H1 (cell line): ENCODE results near the gene KLHL17. TPM values are rescaled to one million over a fixed set of nuclear protein-coding genes. Genes with fewer than 3 reads are reported as not detected.

ENCODE experiments used
- CTCF ChIA-PET: fragments of 300-600 bp; sonication (Branson Sonifier 250); formaldehyde crosslinking; loops from one replicate; lab custom pipeline; 2021; ENCODE audit not compliant: partially characterized antibody; lab: Charles Lee
- POLR2A ChIA-PET: fragments of 300-600 bp; sonication (Branson Sonifier 250); formaldehyde crosslinking; loops from one replicate; lab custom pipeline; 2021; ENCODE audit warnings: inconsistent platforms; ENCODE audit not compliant: partially characterized antibody; lab: Charles Lee
- DNase-seq, 2 experiments: peaks; one replicate each; pipeline versions ENCODE4 v3.0.0 to v3.0.0-alpha.2; 2010 to 2022; ENCODE audit warnings: low spot score in 2 of 2, low read depth in 1 of 2, mixed read lengths in 1 of 2
- FAIRE-seq: peaks from 2 replicates; lab custom pipeline; 2011; peaks lifted over from hg19 to GRCh38; lab: Jason Lieb, UNC
- H2AFZ ChIP-seq: 2 replicates; pipeline ENCODE4 v1.8.1; 2012; ENCODE audit warnings: low read length, inconsistent platforms
- H2AK5ac ChIP-seq: 2 replicates; pipeline ENCODE4 v1.6.1; 2013; ENCODE audit warnings: low read depth, low read length
- H2BK120ac ChIP-seq: replicated peaks from 2 replicates; pipeline ENCODE3; 2013; ENCODE audit warnings: low read depth, low read length, inconsistent platforms
- H2BK12ac ChIP-seq: 2 replicates; pipeline ENCODE4 v1.6.1; 2013; ENCODE audit warnings: low read depth, low read length
- H2BK15ac ChIP-seq: 2 replicates; pipeline ENCODE4 v1.6.1; 2013; ENCODE audit warnings: low read length
- H2BK20ac ChIP-seq: 2 replicates; pipeline ENCODE4 v1.6.1; 2013; ENCODE audit warnings: low read length
- H2BK5ac ChIP-seq: 2 replicates; pipeline ENCODE4 v1.6.1; 2013; ENCODE audit warnings: low read depth, low read length
- H3K14ac ChIP-seq: 2 replicates; pipeline ENCODE4 v1.6.1; 2013; ENCODE audit warnings: inconsistent platforms; ENCODE audit not compliant: insufficient read length
- H3K18ac ChIP-seq: 2 replicates; pipeline ENCODE4 v1.6.1; 2013; ENCODE audit warnings: low read length; ENCODE audit errors: extremely low read depth
- H3K23ac ChIP-seq: 2 replicates; pipeline ENCODE4 v1.6.1; 2013; ENCODE audit warnings: inconsistent platforms; ENCODE audit not compliant: insufficient read length
- H3K23me2 ChIP-seq: 2 replicates; pipeline ENCODE4 v1.6.1; 2013; ENCODE audit warnings: low read depth, low read length
- H3K27ac ChIP-seq: 2 replicates; pipeline ENCODE4 v1.6.1; 2011; ENCODE audit warnings: low read depth, low read length, inconsistent platforms
- H3K27me3 ChIP-seq, 4 experiments: replicated peaks in 1 of 4; 1 replicate in 1 of 4; 2 replicates in 3 of 4; pipeline versions ENCODE4 v1.6.1 to v1.8.1; 2011 to 2013; ENCODE audit warnings: low read length in 3 of 4, mild to moderate bottlenecking in 3 of 4, inconsistent platforms in 2 of 4, mixed read lengths in 2 of 4, moderate library complexity in 1 of 4; ENCODE audit not compliant: control insufficient read depth in 3 of 4, insufficient read depth in 3 of 4; ENCODE audit errors: extremely low read depth in 1 of 4
- H3K36me3 ChIP-seq, 4 experiments: 2 replicates each; pipeline versions ENCODE4 v1.6.1 to v1.8.1; 2011 to 2013; ENCODE audit warnings: mild to moderate bottlenecking in 4 of 4, low read length in 3 of 4, moderate library complexity in 2 of 4, control low read depth in 1 of 4, inconsistent platforms in 1 of 4; ENCODE audit not compliant: insufficient read depth in 4 of 4, control insufficient read depth in 2 of 4
- H3K4ac ChIP-seq: replicated peaks from 2 replicates; pipeline ENCODE3; 2013; ENCODE audit warnings: low read length, low read depth, mixed read lengths, inconsistent platforms; ENCODE audit not compliant: insufficient read length
- H3K4me1 ChIP-seq, 4 experiments: replicated peaks in 1 of 4; 1 replicate in 1 of 4; 2 replicates in 3 of 4; pipeline versions ENCODE4 v1.6.1 to v1.8.1; 2011 to 2013; ENCODE audit warnings: low read length in 3 of 4, inconsistent platforms in 2 of 4, mixed read lengths in 1 of 4; ENCODE audit not compliant: insufficient read depth in 4 of 4, control insufficient read depth in 3 of 4
- H3K4me2 ChIP-seq, 2 experiments: 2 replicates each; pipeline versions ENCODE4 v1.6.1 to v1.8.1; 2011 to 2013; ENCODE audit warnings: low read depth in 2 of 2, low read length in 2 of 2, control low read depth in 1 of 2, inconsistent platforms in 1 of 2, mild to moderate bottlenecking in 1 of 2; ENCODE audit not compliant: insufficient read depth in 1 of 2
- H3K4me3 ChIP-seq, 4 experiments: fragments of 200-600, 300-600 bp in 1 of 4; sonication (generic), shearing (Covaris generic), sonication (Bioruptor Twin) in 1 of 4; 2 replicates each; pipeline versions ENCODE4 v1.5.1 to v1.8.1; 2011 to 2016; ENCODE audit warnings: low read length in 4 of 4, low read depth in 3 of 4, control low read depth in 2 of 4, inconsistent platforms in 2 of 4, mild to moderate bottlenecking in 2 of 4, mixed read lengths in 1 of 4, moderate library complexity in 1 of 4; ENCODE audit not compliant: insufficient read depth in 2 of 4; ENCODE audit errors: extremely low read depth in 1 of 4
- H3K56ac ChIP-seq: replicated peaks from 2 replicates; pipeline ENCODE3; 2013; ENCODE audit warnings: low read depth, mild to moderate bottlenecking, mixed read lengths, low read length, inconsistent platforms; ENCODE audit not compliant: insufficient read length
- H3K79me1 ChIP-seq: 2 replicates; pipeline ENCODE4 v1.6.1; 2013; ENCODE audit warnings: low read depth, low read length, control low read depth
- H3K79me2 ChIP-seq, 2 experiments: 2 replicates each; pipeline versions ENCODE4 v1.6.1 to v1.8.1; 2012 to 2013; ENCODE audit warnings: low read length in 2 of 2, mild to moderate bottlenecking in 2 of 2, inconsistent platforms in 1 of 2; ENCODE audit not compliant: insufficient read depth in 2 of 2, control insufficient read depth in 1 of 2
- H3K9ac ChIP-seq, 4 experiments: replicated peaks in 1 of 4; 1 replicate in 1 of 4; 2 replicates in 3 of 4; pipeline versions ENCODE4 v1.6.1 to v1.8.1; 2011 to 2013; ENCODE audit warnings: low read depth in 3 of 4, low read length in 3 of 4, control low read depth in 2 of 4, mild to moderate bottlenecking in 2 of 4, moderate library complexity in 2 of 4, inconsistent platforms in 1 of 4; ENCODE audit errors: extremely low read depth in 1 of 4
- H3K9me3 ChIP-seq, 2 experiments: 2 replicates each; pipeline versions ENCODE4 v1.6.1 to v1.8.1; 2012 to 2013; ENCODE audit warnings: mild to moderate bottlenecking in 2 of 2, moderate library complexity in 2 of 2, control low read depth in 1 of 2, inconsistent platforms in 1 of 2, low read depth in 1 of 2, low read length in 1 of 2, mixed read lengths in 1 of 2; ENCODE audit not compliant: insufficient read depth in 2 of 2
- H4K20me1 ChIP-seq, 2 experiments: replicated peaks in 1 of 2; 2 replicates each; pipeline versions ENCODE3 to v1.8.1; 2011 to 2013; ENCODE audit warnings: inconsistent platforms in 2 of 2, low read length in 2 of 2, mild to moderate bottlenecking in 1 of 2; ENCODE audit not compliant: insufficient read depth in 2 of 2, control insufficient read depth in 1 of 2
- H4K5ac ChIP-seq: 2 replicates; pipeline ENCODE4 v1.6.1; 2013; ENCODE audit warnings: low read length, low read depth, mixed read lengths, inconsistent platforms; ENCODE audit not compliant: insufficient read length
- H4K8ac ChIP-seq: 2 replicates; pipeline ENCODE4 v1.8.0; 2013; ENCODE audit warnings: mild to moderate bottlenecking, moderate library complexity, low read length, inconsistent platforms; ENCODE audit not compliant: insufficient read depth; ENCODE audit errors: extremely low read depth
- H4K91ac ChIP-seq: replicated peaks from 2 replicates; pipeline ENCODE3; 2013; ENCODE audit warnings: low read length, mixed read lengths, inconsistent platforms; ENCODE audit not compliant: insufficient read length
- E2F6 ChIP-seq: IDR thresholded peaks from 2 replicates; pipeline ENCODE4 v1.6.1; 2012; ENCODE audit warnings: inconsistent platforms
- KDM5A ChIP-seq: fragments of 200-600 bp; IDR thresholded peaks from 2 replicates; pipeline ENCODE4 v1.7.1; 2012; ENCODE audit warnings: mild to moderate bottlenecking, low read length, inconsistent platforms, mixed read lengths
- MAX ChIP-seq: IDR thresholded peaks from 2 replicates; pipeline ENCODE4 v1.6.1; 2012; ENCODE audit warnings: inconsistent platforms
- NANOG ChIP-seq: IDR thresholded peaks from 2 replicates; pipeline ENCODE4 v1.6.1; 2011; ENCODE audit warnings: low read length, low read depth, mild to moderate bottlenecking, inconsistent platforms; ENCODE audit not compliant: insufficient read depth, poor library complexity, severe bottlenecking
- NRF1 ChIP-seq: IDR thresholded peaks from 2 replicates; pipeline ENCODE4 v1.6.1; 2011; ENCODE audit warnings: mild to moderate bottlenecking, low read depth, low read length, improper control_type of control experiment
- PHF8 ChIP-seq: fragments of 200-600 bp; sonication (generic); conservative IDR thresholded peaks from 2 replicates; pipeline ENCODE4 v1.7.1; 2012; ENCODE audit warnings: low read depth, mild to moderate bottlenecking, inconsistent platforms, low read length, moderate library complexity
- RFX5 ChIP-seq: IDR thresholded peaks from 2 replicates; pipeline ENCODE4 v1.6.1; 2011; ENCODE audit warnings: low read depth, low read length, improper control_type of control experiment, borderline replicate concordance
- RNF2 ChIP-seq: fragments of 200-900, 300-1000 bp; sonication (generic); IDR thresholded peaks from 2 replicates; pipeline ENCODE4 v1.7.1; 2016; ENCODE audit warnings: borderline replicate concordance, low read depth, mild to moderate bottlenecking, antibody characterized with exemption, low read length; ENCODE audit not compliant: poor library complexity, severe bottlenecking; ENCODE audit errors: missing control alignments
- SIN3A ChIP-seq, 2 experiments: IDR thresholded peaks in 1 of 2; conservative IDR thresholded peaks in 1 of 2; 2 replicates each; pipeline ENCODE4 v1.6.1; 2011 to 2012; ENCODE audit warnings: low read length in 2 of 2, improper control_type of control experiment in 1 of 2, low read depth in 1 of 2, mild to moderate bottlenecking in 1 of 2
- TAF7 ChIP-seq: optimal IDR thresholded peaks from 2 replicates; pipeline ENCODE3; 2011; ENCODE audit warnings: low read depth, mild to moderate bottlenecking, inconsistent platforms, low read length, moderate library complexity, borderline replicate concordance
- WGBS, 2 experiments: shearing (Covaris generic) in 1 of 2; methylation state at CpG; one replicate each; pipeline versions ENCODE4 v1.1.6 to v1.1.7; 2013 to 2015; ENCODE audit warnings: low lambda C conversion rate in 2 of 2, mixed read lengths in 2 of 2, inconsistent platforms in 1 of 2, low coverage in 1 of 2, missing lambda C conversion rate in 1 of 2; ENCODE audit not compliant: insufficient replicate concordance in 2 of 2, insufficient coverage in 1 of 2, insufficient read length in 1 of 2; ENCODE audit errors: extremely low coverage in 1 of 2, missing lambda C conversion rate in 1 of 2; 5-methylcytosine and 5-hydroxymethylcytosine counted together
- polyA plus RNA-seq, 7 experiments: library from polyadenylated mRNA; depleted of rRNA in 3 of 7; stranded (reverse) in 5 of 7; unstranded in 2 of 7; fragments of >200 nt in 5 of 7; fragments of 200-250 nt in 2 of 7; gene quantifications; 1 replicate in 5 of 7; 2 replicates in 1 of 7; 4 replicates in 1 of 7; pipeline versions ENCODE4 v1.2.1 to v1.2.3, GENCODE V29; 2011 to 2013; ENCODE audit warnings: missing spikeins in 2 of 7, mixed read lengths in 2 of 7
- total RNA-seq: library from RNA; stranded (reverse); fragmentation: NEBNext Ultra II Directional; extraction: Animal tissue kit (Norgen Biotek cat#: 25700); gene quantifications from 2 replicates; pipeline ENCODE4 v1.2.1, GENCODE V29; 2021

Gene KLHL17
- total and polyA plus RNA-seq, 2 of the 8 experiments (the other 6 are each of a cell fraction or from before 2014, with no cell fraction given), result 32.6 to 36.1 TPM

GRCh38 chr1:974687-975328 lies 14.4 kb downstream of the KLHL17 start:
- Histone ChIP-seq H4K91ac (no peak overlapping the region), H3K79me2 (no peaks in the 10 kb centered on the region), H2BK5ac (no peak overlapping the region), H3K4ac (no peak overlapping the region), H3K14ac (no peak overlapping the region), H3K18ac (no peak overlapping the region), H4K8ac (no peak overlapping the region), H2AK5ac (no peak overlapping the region), H2AFZ (no peak overlapping the region), H3K4me1 (peaks cover 0 to 15% (median 5%) of the 10 kb centered on the region in 4 experiments; a peak in 4 of 7 replicates), H3K27ac (no peak overlapping the region), H3K27me3 (peaks cover 0 to 27% (median 13%) of the 10 kb centered on the region in 4 experiments; a peak in 5 of 7 replicates), H3K23me2 (peaks cover 5% of the 10 kb centered on the region; the same call in 1 of the 2 replicates), H2BK15ac (no peak overlapping the region), H3K9me3 (no peaks in the 10 kb centered on the region), H3K4me2 (no peak overlapping the region), H2BK12ac (no peak overlapping the region; the same call in 1 of the 2 replicates), H3K79me1 (no peaks in the 10 kb centered on the region), H3K23ac (no peak overlapping the region), H4K5ac (no peak overlapping the region), H3K56ac (no peak overlapping the region), H2BK20ac (no peak overlapping the region), H2BK120ac (no peak overlapping the region), H4K20me1 (peaks cover 0 to 9% of the 10 kb centered on the region in 2 experiments), H3K9ac (no peak overlapping the region), H3K36me3 (no peaks in the 10 kb centered on the region), H3K4me3 (no peak overlapping the region)
- CTCF ChIA-PET, result interaction anchor here (0.6 to 7.0 kb wide), 9 partner anchors 9 to 320 kb away, joined by 3 to 53 read pairs (median 4); partner anchors contain the start of genes NOC2L and PERM1
- FAIRE-seq, result no peak
- POLR2A ChIA-PET, result interaction anchor here (1.1 to 1.4 kb wide), 2 partner anchors 32 to 257 kb away, joined by 3 read pairs; partner anchors contain the start of genes B3GALT6 and SDF4
- WGBS, 2 experiments, result 73% methylated on average over 7 of the region's 17 CpGs; no CpG with 5 or more reads in 1 of the 2 experiments
- no peak for DNase-seq
- TF ChIP-seq TAF7, result no peak
- TF ChIP-seq PHF8, result no peak
- no peak for TF ChIP-seq SIN3A (conservative IDR thresholded peaks at IDR 0.05 in 1 of 2, IDR thresholded peaks at IDR 0.05 in 1 of 2; ENCODE audit: low read depth in 1 of 2, low read length in 2 of 2)
- no peak for TF ChIP-seq KDM5A
- TF ChIP-seq NRF1, result no peak
- no peak for TF ChIP-seq MAX
- TF ChIP-seq NANOG, result no peak
- no peak for TF ChIP-seq E2F6
- no peak for TF ChIP-seq RNF2
- no peak for TF ChIP-seq RFX5
